Heart left ventricle (tissue), 16 donors: ENCODE measurements around the gene PUS3. TPM values are rescaled to one million over a fixed set of nuclear protein-coding genes. Genes with fewer than 3 reads are reported as not detected.

Experiments used
- ATAC-seq, 4 donors: fragments of 200-7000 bp; cut with Tn5 transposase; one replicate each; pipeline ENCODE4 v1.9.1; 2020 to 2022; ENCODE audit warnings: moderate library complexity in 4 of 4, mild to moderate bottlenecking in 3 of 4, moderate number of reproducible peaks in 1 of 4
- DNase-seq, 5 donors: peaks; one replicate each; pipeline ENCODE4 v3.0.0-alpha.2; 2020
- H3K27ac ChIP-seq, 12 donors: fragments of 200-600 bp; sonication (generic) in 4 of 12; one replicate each; pipeline versions ENCODE4 v1.5.0 to v1.8.0; 2016 to 2022; ENCODE audit warnings: mild to moderate bottlenecking in 2 of 12
- H3K27me3 ChIP-seq, 9 donors: fragments of 200-600 bp; sonication (generic) in 2 of 9; one replicate each; pipeline versions ENCODE4 v1.5.1 to v1.8.0; 2016 to 2022; ENCODE audit warnings: mild to moderate bottlenecking in 3 of 9
- H3K36me3 ChIP-seq, 9 donors: fragments of 200-600 bp; sonication (generic) in 2 of 9; one replicate each; pipeline versions ENCODE4 v1.5.0 to v1.8.0; 2018 to 2022; ENCODE audit warnings: mild to moderate bottlenecking in 2 of 9
- H3K4me1 ChIP-seq, 12 donors: fragments of 200-600 bp; sonication (generic) in 4 of 12; one replicate each; pipeline versions ENCODE4 v1.5.0 to v1.8.0; 2016 to 2022; ENCODE audit warnings: mild to moderate bottlenecking in 3 of 12
- H3K4me3 ChIP-seq, 12 donors: fragments of 200-600 bp; sonication (generic) in 4 of 12; one replicate each; pipeline versions ENCODE4 v1.5.0 to v1.8.0; 2017 to 2022; ENCODE audit warnings: mild to moderate bottlenecking in 9 of 12, moderate library complexity in 4 of 12
- H3K9me3 ChIP-seq, 12 donors: fragments of 200-600 bp; sonication (generic) in 4 of 12; one replicate each; pipeline versions ENCODE4 v1.5.0 to v1.8.0; 2016 to 2022; ENCODE audit warnings: mild to moderate bottlenecking in 1 of 12
- POLR2A ChIP-seq, 2 donors: fragments of 450-650 bp; IDR thresholded peaks; one replicate each; pipeline ENCODE4 v1.6.1; 2017; ENCODE audit warnings: antibody characterized with exemption in 2 of 2, mild to moderate bottlenecking in 2 of 2, moderate library complexity in 2 of 2
- WGBS, 4 donors: extraction: QIAGEN DNeasy Blood & Tissue Kit in 2 of 4; methylation state at CpG; one replicate each; pipeline versions ENCODE4 v1.1.5 to v1.1.7; 2013 to 2018; 5-methylcytosine and 5-hydroxymethylcytosine counted together
- intact Hi-C, 10 donors: fragments of 100-400 bp; cut with DNase I; formaldehyde crosslinking; loops; one replicate each; pipeline versions ENCODE4 v1.11.1 to v1.14.2; 2022
- polyA plus RNA-seq, 2 donors: library from polyadenylated mRNA; stranded (reverse); fragments of 200-250 nt; gene quantifications; one replicate each; pipeline ENCODE4 v1.2.3, GENCODE V29; 2013
- total RNA-seq, 9 donors: library from RNA; depleted of rRNA in 2 of 9; stranded (reverse); fragments of >200 nt in 2 of 9; fragmentation: NEBNext Ultra II Directional in 3 of 9; extraction: Animal tissue kit (Norgen Biotek cat#: 25700) in 3 of 9; gene quantifications; one replicate each; pipeline versions ENCODE4 v1.1.0 to v1.2.4, GENCODE V29; 2016 to 2023
- TF ChIP-seq, protein P1 (sequence below), 12 donors: fragments of 200-600 bp; sonication (generic) in 4 of 12; IDR thresholded peaks; one replicate each; pipeline versions ENCODE4 v1.5.0 to v1.8.0; 2018 to 2022; ENCODE audit warnings: antibody characterized with exemption in 12 of 12, mild to moderate bottlenecking in 5 of 12
- donor health status: ischemic (EF 13 %, LVEDD 7.1; RV severe dilation, severe dysfunction).
- donor health status: healthy with polysubstance abuse.
- donor health status: DM: no; HTN: yes; CAD: no.
- donor health status: DM: no; HTN: no; CAD: no.
- donor health status: ischemic (EF 25% LVEDD 6.9; RV normal size, moderate dysfunction).
- donor health status: ischemic (EF 25% LVEDD 5.7; RV mildly dilated, moderate dysfunction).
- donor health status: healthy.
- donor health status: DM: yes; HTN: yes; CAD: no.
- donor health status: ischemic (EF 35%, LVEDD 5.7; RV mildly dilated, moderate dysfunction).
- donor health status: nonischemic (EF 11% LVEDD 7.7; RV severe dilation, severe dysfunction).
- donor health status: DM: yes; HTN: yes; CAD: no.
- donor health status: PGD.
- donor health status: ischemic (EF 29% LVEDD 5.4; RV normal size, mild dysfunction).
- donor health status: nonischemic (EF 23%, LVEDD 6.1; RV moderate dilation, normal function).

The PUS3 gene
- total and polyA plus RNA-seq, 11 donors: 5.4 to 11.0 (median 8.3) TPM

- Histone ChIP-seq H3K4me1 (peaks cover 0 to 27% (median 5%) of the 10 kb centered on the region in 12 donors), H3K4me3 (peak within 1 kb of the TSS; percentile 56 to 95 (median 79)), H3K9me3 (no peaks in the 10 kb centered on the region), H3K27ac (peak within 1 kb of the TSS; percentile 80 to 98 (median 94)), H3K27me3 (no peaks in the 10 kb centered on the region), H3K36me3 (peaks cover 0 to 12% (median 4%) of the 10 kb centered on the region in 9 donors)
- DNase-seq (peak; percentile 93 to 98 (median 95)), ATAC-seq (peak; percentile 98 to 100 (median 99))
- intact Hi-C loops: loop anchor here in 3 of 10 donors (5.0 to 10.0 kb wide), 3 partner anchors 260 to 463 kb away; partner anchors contain the start of gene CHEK1 (in 2 of the 3)
- TF ChIP-seq, protein P1, sequence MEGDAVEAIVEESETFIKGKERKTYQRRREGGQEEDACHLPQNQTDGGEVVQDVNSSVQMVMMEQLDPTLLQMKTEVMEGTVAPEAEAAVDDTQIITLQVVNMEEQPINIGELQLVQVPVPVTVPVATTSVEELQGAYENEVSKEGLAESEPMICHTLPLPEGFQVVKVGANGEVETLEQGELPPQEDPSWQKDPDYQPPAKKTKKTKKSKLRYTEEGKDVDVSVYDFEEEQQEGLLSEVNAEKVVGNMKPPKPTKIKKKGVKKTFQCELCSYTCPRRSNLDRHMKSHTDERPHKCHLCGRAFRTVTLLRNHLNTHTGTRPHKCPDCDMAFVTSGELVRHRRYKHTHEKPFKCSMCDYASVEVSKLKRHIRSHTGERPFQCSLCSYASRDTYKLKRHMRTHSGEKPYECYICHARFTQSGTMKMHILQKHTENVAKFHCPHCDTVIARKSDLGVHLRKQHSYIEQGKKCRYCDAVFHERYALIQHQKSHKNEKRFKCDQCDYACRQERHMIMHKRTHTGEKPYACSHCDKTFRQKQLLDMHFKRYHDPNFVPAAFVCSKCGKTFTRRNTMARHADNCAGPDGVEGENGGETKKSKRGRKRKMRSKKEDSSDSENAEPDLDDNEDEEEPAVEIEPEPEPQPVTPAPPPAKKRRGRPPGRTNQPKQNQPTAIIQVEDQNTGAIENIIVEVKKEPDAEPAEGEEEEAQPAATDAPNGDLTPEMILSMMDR (IDR thresholded peaks at IDR 0.05): peak in 9 of 12 donors; percentile 15 to 63 (median 34)
- TF ChIP-seq POLR2A (IDR thresholded peaks at IDR 0.05): peak in 1 of 2 donors; percentile 78
- WGBS, 4 donors: 0 to 1% (median 0%) methylated on average over 46 to 91 of the region's 91 CpGs
These were observed 15.4 kb downstream of the PUS3 start, which contains the start of gene HYLS1 for GRCh38 chr11:125887373-125888324. Gene HYLS1 (plus strand): TSS chr11:125887668. CDS start chr11:125899369, 11,701 bp downstream.

- DNase-seq (peak; percentile 30 to 73 (median 56)), ATAC-seq (peak; percentile 47 to 54 (median 48))
- 19 to 45% (median 20%) methylated on average over 12 to 24 of the region's 24 CpGs for whole genome bisulfite sequencing, 4 donors
- Histone ChIP-seq H3K27me3 (no peaks in the 10 kb centered on the region), H3K27ac (peak overlapping the region in 11 of 12 donors; percentile 80 to 98 (median 94)), H3K4me1 (peaks cover 0 to 27% (median 5%) of the 10 kb centered on the region in 12 donors), H3K4me3 (peak overlapping the region in 11 of 12 donors; percentile 56 to 95 (median 80)), H3K36me3 (peaks cover 0 to 5% (median under 1%) of the 10 kb centered on the region in 9 donors), H3K9me3 (no peaks in the 10 kb centered on the region)
- intact Hi-C loops: loop anchor here in 3 of 10 donors (5.0 to 10.0 kb wide), 3 partner anchors 260 to 462 kb away; partner anchors contain the start of gene CHEK1 (in 2 of the 3)
- TF ChIP-seq POLR2A (IDR thresholded peaks at IDR 0.05): no peak
- TF ChIP-seq, protein P1 (IDR thresholded peaks at IDR 0.05): no peak
These were observed 16.0 kb downstream of the PUS3 start for GRCh38 chr11:125886997-125887372.

DNA sequence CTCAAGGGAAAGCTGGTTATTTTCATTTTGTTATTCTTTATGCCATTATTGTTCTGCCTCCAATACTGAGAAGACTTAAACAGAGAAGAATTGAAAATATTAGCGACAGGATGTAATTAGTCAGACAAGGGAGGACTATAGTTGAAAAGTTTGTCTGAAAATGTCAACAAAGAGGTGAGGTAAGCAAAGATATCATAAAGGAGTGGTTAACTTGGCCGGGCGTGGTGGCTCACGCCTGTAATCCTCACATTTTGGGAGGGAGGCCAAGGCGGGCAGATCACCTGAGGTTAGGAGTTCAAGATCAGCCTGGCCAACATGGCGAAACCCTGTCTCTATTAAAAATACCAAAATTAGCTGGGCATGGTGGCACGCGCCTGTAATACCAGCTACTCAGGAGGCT, 19.6 kb downstream of the PUS3 start:
- WGBS, 4 donors: 78 to 93% (median 84%) methylated on average over 8 of the region's 8 CpGs
- TF ChIP-seq POLR2A (IDR thresholded peaks at IDR 0.05): no peak
- TF ChIP-seq, protein P1 (IDR thresholded peaks at IDR 0.05): no peak
- H3K9me3 ChIP-seq: no peaks in the 10 kb centered on the region
- H3K4me1 ChIP-seq: peaks cover 0 to 11% (median 3%) of the 10 kb centered on the region in 12 donors
- H3K27me3 ChIP-seq: no peaks in the 10 kb centered on the region
- DNase-seq: no peak
- ATAC-seq: no peak
- intact Hi-C loops: loop anchor here in 2 of 10 donors (10.0 kb wide), 2 partner anchors 259 to 459 kb away; partner anchors contain the start of gene CHEK1 (in 1 of the 2)
- H3K27ac ChIP-seq: no peak overlapping the region
- no peaks in the 10 kb centered on the region for H3K36me3 ChIP-seq
- H3K4me3 ChIP-seq: no peak overlapping the region

DNA sequence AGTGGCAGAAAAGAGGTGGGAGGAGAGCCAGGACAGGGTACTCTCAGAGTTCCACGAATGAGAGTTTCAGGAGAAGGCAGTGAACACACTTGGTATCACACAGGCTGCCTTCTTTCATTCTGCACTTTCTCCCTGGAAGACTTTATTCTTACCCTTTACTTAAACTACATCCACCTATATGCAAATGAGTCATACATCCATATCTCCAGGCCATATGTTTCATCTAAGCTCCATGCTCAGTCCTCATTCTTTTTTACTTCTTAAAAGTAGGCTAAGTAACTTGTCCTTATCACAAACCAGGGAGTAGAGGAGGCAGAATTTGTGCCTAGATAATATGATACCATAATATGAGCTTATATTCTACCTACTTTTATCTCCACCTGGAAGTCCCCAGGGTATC, 21.7 kb downstream of the PUS3 start:
- 70 to 87% (median 76%) methylated on average over 1 of the region's 1 CpG for WGBS, 4 donors
- no peaks in the 10 kb centered on the region for H3K9me3 ChIP-seq
- DNase-seq (no peak), ATAC-seq (no peak)
- no peak overlapping the region for H3K4me3 ChIP-seq
- intact Hi-C loops: loop anchor here in 2 of 10 donors (10.0 kb wide), 2 partner anchors 256 to 456 kb away; partner anchors contain the start of gene CHEK1 (in 1 of the 2)
- TF ChIP-seq POLR2A (IDR thresholded peaks at IDR 0.05): no peak
- TF ChIP-seq, protein P1 (IDR thresholded peaks at IDR 0.05): no peak
- H3K36me3 ChIP-seq: no peaks in the 10 kb centered on the region
- H3K27ac ChIP-seq: no peak overlapping the region
- H3K27me3 ChIP-seq: no peaks in the 10 kb centered on the region
- no peaks in the 10 kb centered on the region for H3K4me1 ChIP-seq
